ENCODE measurements around the gene AFF3. TPM values are rescaled to one million over a fixed set of nuclear protein-coding genes. Genes with fewer than 3 reads are reported as not detected.

AFF3 gene
- polyA plus RNA-seq, 1 donor (not counting 4 experiments of a cell fraction or from before 2014, with no cell fraction given), result not detected

DNA sequence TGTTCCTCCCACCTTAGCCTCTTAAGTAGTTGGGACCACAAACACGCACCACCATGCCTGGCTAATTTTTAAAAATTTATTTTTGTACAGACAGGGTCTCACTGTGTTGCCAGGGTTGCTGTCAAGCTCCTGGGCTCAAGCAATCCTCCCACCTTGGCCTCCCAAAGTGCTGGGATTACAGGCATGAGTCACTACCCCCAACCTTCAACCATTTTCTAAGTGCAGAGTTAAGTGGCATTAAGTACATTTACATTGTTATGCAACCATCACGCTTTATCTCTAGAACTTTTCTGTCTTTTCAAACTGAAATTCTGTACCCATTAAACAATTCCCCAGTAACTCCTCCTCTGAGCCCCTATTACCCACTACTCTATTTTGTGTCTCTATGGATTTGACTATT is 45.9 kb upstream of the AFF3 start:
- Histone ChIP-seq H3K36me3 (ENCODE audit: control insufficient read depth in 2 of 2, extremely low read depth in 1 of 2, insufficient read depth in 2 of 2, low read length in 2 of 2) (no peaks in the 10 kb centered on the region), H3K9me1 (ENCODE audit: control insufficient read depth, extremely low read depth, insufficient read depth, low read length) (no peaks in the 10 kb centered on the region), H3K4me3 (ENCODE audit: control insufficient read depth in 2 of 3, extremely low read depth in 1 of 3, insufficient read depth in 2 of 3, low read depth in 1 of 3, low read length in 3 of 3) (no peak overlapping the region), H3K27ac (ENCODE audit: control insufficient read depth, insufficient read depth, low read length) (no peak overlapping the region), H3K27me3 (ENCODE audit: control insufficient read depth, extremely low read depth, insufficient read depth, low read length) (no peaks in the 10 kb centered on the region), H3K9me3 (ENCODE audit: control insufficient read depth, low read depth, low read length) (no peaks in the 10 kb centered on the region), H3K4me1 (ENCODE audit: control insufficient read depth, extremely low read depth, insufficient read depth, low read length) (no peaks in the 10 kb centered on the region), H3K4me2 (ENCODE audit: control insufficient read depth, extremely low read depth, insufficient read depth, low read depth, low read length) (no peak overlapping the region), H4K20me1 (ENCODE audit: control insufficient read depth, extremely low read depth, insufficient read depth, low read length) (no peaks in the 10 kb centered on the region), H3K79me2 (ENCODE audit: control insufficient read depth, insufficient read depth, low read length) (no peaks in the 10 kb centered on the region), H3K9ac (ENCODE audit: control insufficient read depth, extremely low read depth, insufficient read depth, low read length) (no peak overlapping the region), H2AFZ (ENCODE audit: control insufficient read depth, low read length) (no peak overlapping the region)
- dilution Hi-C loops (cut with MboI; ENCODE audit: extremely low pct_ligation_motif_present, low sequenced_read_pairs), result no loop called here
- DNase-seq (ENCODE audit: low read depth, low spot score), result no peak
- TF ChIP-seq, protein P1, sequence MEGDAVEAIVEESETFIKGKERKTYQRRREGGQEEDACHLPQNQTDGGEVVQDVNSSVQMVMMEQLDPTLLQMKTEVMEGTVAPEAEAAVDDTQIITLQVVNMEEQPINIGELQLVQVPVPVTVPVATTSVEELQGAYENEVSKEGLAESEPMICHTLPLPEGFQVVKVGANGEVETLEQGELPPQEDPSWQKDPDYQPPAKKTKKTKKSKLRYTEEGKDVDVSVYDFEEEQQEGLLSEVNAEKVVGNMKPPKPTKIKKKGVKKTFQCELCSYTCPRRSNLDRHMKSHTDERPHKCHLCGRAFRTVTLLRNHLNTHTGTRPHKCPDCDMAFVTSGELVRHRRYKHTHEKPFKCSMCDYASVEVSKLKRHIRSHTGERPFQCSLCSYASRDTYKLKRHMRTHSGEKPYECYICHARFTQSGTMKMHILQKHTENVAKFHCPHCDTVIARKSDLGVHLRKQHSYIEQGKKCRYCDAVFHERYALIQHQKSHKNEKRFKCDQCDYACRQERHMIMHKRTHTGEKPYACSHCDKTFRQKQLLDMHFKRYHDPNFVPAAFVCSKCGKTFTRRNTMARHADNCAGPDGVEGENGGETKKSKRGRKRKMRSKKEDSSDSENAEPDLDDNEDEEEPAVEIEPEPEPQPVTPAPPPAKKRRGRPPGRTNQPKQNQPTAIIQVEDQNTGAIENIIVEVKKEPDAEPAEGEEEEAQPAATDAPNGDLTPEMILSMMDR (optimal IDR thresholded peaks at IDR 0.05 in 1 of 3, IDR thresholded peaks at IDR 0.05 in 1 of 3, conservative IDR thresholded peaks at IDR 0.05 in 1 of 3; ENCODE audit: extremely low read depth in 1 of 3, insufficient read depth in 2 of 3, low read length in 3 of 3), result no peak
- TF ChIP-seq EZH2 (IDR thresholded peaks at IDR 0.05; ENCODE audit: low read length), result no peak
- FAIRE-seq, result no peak

DNA sequence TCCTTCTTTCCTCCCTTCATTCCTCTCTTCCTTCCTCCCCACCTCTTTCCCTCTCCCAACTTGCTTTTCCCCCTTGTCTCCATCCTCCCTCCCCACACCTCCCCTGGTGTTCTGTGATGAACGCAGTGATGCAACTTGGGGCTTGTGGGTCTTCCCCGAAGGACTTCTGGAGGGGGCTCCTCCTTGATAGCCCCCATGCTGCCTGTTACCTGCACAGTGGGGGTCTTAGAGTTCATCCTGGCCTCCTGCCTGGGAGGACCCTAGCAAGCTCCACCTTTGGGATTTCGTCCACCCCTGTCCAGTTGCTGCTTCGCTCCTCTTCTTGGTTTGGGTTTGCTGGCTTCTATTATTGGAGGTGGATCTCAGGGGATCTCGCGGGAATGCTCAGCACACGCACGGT is 43.7 kb upstream of the AFF3 start:
- DNase-seq (ENCODE audit: low read depth, low spot score), result no peak
- no peaks in the 10 kb centered on the region for H3K36me3 ChIP-seq (ENCODE audit: control insufficient read depth in 2 of 2, extremely low read depth in 1 of 2, insufficient read depth in 2 of 2, low read length in 2 of 2)

More for the DNA sequence above, 43.7 kb upstream of the AFF3 start:
- Histone ChIP-seq H3K4me2 (ENCODE audit: control insufficient read depth, extremely low read depth, insufficient read depth, low read depth, low read length) (no peak overlapping the region), H3K79me2 (ENCODE audit: control insufficient read depth, insufficient read depth, low read length) (no peaks in the 10 kb centered on the region), H3K9ac (ENCODE audit: control insufficient read depth, extremely low read depth, insufficient read depth, low read length) (no peak overlapping the region), H3K4me1 (ENCODE audit: control insufficient read depth, extremely low read depth, insufficient read depth, low read length) (no peaks in the 10 kb centered on the region), H3K4me3 (ENCODE audit: control insufficient read depth in 2 of 3, extremely low read depth in 1 of 3, insufficient read depth in 2 of 3, low read depth in 1 of 3, low read length in 3 of 3) (no peak overlapping the region), H3K27me3 (ENCODE audit: control insufficient read depth, extremely low read depth, insufficient read depth, low read length) (no peaks in the 10 kb centered on the region), H2AFZ (ENCODE audit: control insufficient read depth, low read length) (no peak overlapping the region), H4K20me1 (ENCODE audit: control insufficient read depth, extremely low read depth, insufficient read depth, low read length) (no peaks in the 10 kb centered on the region), H3K9me1 (ENCODE audit: control insufficient read depth, extremely low read depth, insufficient read depth, low read length) (no peaks in the 10 kb centered on the region), H3K27ac (ENCODE audit: control insufficient read depth, insufficient read depth, low read length) (no peak overlapping the region), H3K9me3 (ENCODE audit: control insufficient read depth, low read depth, low read length) (no peaks in the 10 kb centered on the region)
- FAIRE-seq, result no peak
- TF ChIP-seq, protein P1 (optimal IDR thresholded peaks at IDR 0.05 in 1 of 3, IDR thresholded peaks at IDR 0.05 in 1 of 3, conservative IDR thresholded peaks at IDR 0.05 in 1 of 3; ENCODE audit: extremely low read depth in 1 of 3, insufficient read depth in 2 of 3, low read length in 3 of 3), result no peak
- TF ChIP-seq EZH2 (IDR thresholded peaks at IDR 0.05; ENCODE audit: low read length), result no peak
- dilution Hi-C loops (cut with MboI; ENCODE audit: extremely low pct_ligation_motif_present, low sequenced_read_pairs), result no loop called here

Data from keratinocyte (primary cell).